Astrocyte of the spinal cord (primary cell): ENCODE data around the gene SGPL1.

Source experiments
- DNase-seq: peaks from one replicate; pipeline ENCODE4 v3.0.0; 2011; ENCODE audit warnings: low read depth, low spot score
- H3K4me3 ChIP-seq: 2 replicates; pipeline ENCODE4 v1.5.1; 2011; ENCODE audit warnings: low read depth, mild to moderate bottlenecking, low read length, moderate library complexity
- in situ Hi-C: cut with HindIII; loops from 2 replicates; pipeline ENCODE4 v1.10.0; 2017; ENCODE audit warnings: low sequenced_read_pairs
- TF ChIP-seq, protein P1 (sequence below): IDR thresholded peaks from 2 replicates; pipeline ENCODE4 v1.5.1; 2012; ENCODE audit warnings: low read depth, mild to moderate bottlenecking, low read length, inconsistent platforms

Gene SGPL1

DNA sequence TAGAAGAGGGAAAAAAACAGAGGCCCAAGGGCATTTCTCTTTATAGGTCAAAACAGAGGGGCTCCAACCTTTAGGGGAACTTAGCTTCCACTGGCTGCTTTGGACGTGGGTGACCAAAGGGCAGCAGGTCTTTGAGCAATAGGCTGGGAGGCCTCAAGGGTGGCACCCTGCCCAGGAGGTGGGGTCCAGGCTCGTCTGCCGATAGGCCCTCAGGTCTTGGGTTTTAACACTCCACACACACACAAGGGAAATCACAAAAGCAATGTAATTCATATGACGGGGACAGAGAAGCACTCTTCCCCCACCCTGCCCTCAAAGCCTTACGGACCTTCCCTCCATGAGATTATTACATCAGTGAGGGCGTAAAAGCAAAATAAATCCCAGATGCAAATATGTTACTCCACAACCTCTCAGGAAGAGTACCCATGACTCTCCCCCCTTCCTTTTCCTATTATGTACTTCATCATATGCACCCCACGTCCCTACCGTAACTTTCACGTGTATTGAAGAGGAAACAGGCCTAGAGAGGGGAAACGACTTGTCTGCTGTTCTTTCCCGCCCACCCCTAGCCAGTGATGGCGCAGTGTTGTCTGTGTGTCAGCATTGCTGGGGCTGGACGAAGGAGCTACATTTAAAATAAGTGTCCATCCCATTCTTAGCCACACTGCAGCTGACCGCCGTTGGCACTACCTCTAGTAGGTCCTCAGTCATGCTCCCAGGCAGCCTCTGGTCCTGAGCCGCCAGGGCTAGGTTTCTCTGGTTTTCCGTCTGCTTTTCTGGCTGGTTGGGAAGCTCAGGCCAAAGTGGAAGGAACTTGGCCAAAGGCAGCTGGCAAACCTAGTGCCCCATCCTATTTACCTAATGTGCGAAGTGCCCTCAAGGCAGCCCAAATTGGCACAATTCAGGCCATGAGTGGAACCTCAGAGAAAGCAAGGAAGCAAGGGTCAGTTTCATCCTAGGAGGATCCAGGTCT is 70.5 kb downstream of the SGPL1 start:
- in situ Hi-C loops, result no loop called here
- TF ChIP-seq, protein P1, sequence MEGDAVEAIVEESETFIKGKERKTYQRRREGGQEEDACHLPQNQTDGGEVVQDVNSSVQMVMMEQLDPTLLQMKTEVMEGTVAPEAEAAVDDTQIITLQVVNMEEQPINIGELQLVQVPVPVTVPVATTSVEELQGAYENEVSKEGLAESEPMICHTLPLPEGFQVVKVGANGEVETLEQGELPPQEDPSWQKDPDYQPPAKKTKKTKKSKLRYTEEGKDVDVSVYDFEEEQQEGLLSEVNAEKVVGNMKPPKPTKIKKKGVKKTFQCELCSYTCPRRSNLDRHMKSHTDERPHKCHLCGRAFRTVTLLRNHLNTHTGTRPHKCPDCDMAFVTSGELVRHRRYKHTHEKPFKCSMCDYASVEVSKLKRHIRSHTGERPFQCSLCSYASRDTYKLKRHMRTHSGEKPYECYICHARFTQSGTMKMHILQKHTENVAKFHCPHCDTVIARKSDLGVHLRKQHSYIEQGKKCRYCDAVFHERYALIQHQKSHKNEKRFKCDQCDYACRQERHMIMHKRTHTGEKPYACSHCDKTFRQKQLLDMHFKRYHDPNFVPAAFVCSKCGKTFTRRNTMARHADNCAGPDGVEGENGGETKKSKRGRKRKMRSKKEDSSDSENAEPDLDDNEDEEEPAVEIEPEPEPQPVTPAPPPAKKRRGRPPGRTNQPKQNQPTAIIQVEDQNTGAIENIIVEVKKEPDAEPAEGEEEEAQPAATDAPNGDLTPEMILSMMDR, result no peak
- H3K4me3 ChIP-seq, result no peak overlapping the region
- no peak for DNase-seq

DNA sequence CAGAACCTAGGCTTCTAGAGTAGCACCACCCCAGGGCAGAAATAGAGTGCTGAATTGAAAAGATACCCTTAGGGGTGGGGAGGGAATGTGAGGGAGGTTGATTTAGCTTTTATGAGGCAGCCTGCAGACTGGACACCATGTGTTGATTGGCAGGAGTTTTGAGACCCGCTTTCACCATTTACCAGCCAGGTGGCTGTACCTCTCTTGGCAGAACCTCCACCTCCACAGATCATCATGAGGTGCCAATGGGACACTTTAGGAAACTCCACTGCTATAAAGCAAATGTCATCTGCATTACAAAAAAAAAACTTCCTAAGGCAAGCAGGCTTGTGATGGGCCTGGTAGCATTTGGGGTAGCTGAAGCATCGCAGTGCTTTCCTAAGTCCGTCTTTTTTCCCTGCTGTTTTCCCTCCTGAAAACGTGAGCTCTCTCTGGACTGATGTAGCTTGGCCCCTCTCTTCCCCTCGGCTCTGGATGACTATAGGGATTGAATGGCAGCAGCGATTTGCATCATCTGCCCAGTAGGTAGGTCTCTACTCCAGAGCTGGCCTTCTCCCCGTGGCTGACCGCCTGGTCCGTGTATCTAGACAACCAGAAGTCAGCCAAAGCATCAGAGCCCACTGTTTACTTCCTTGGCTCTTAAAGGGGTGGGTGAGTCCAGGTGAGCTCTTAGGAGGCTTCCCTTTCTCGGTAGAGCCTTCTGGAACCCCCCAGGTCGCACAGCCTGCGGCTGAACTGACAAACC is 71.3 kb downstream of the SGPL1 start:
- H3K4me3 ChIP-seq, result peak overlapping the region; percentile 73
- in situ Hi-C loops, result no loop called here
- TF ChIP-seq, protein P1, result no peak
- DNase-seq, result no peak

DNA sequence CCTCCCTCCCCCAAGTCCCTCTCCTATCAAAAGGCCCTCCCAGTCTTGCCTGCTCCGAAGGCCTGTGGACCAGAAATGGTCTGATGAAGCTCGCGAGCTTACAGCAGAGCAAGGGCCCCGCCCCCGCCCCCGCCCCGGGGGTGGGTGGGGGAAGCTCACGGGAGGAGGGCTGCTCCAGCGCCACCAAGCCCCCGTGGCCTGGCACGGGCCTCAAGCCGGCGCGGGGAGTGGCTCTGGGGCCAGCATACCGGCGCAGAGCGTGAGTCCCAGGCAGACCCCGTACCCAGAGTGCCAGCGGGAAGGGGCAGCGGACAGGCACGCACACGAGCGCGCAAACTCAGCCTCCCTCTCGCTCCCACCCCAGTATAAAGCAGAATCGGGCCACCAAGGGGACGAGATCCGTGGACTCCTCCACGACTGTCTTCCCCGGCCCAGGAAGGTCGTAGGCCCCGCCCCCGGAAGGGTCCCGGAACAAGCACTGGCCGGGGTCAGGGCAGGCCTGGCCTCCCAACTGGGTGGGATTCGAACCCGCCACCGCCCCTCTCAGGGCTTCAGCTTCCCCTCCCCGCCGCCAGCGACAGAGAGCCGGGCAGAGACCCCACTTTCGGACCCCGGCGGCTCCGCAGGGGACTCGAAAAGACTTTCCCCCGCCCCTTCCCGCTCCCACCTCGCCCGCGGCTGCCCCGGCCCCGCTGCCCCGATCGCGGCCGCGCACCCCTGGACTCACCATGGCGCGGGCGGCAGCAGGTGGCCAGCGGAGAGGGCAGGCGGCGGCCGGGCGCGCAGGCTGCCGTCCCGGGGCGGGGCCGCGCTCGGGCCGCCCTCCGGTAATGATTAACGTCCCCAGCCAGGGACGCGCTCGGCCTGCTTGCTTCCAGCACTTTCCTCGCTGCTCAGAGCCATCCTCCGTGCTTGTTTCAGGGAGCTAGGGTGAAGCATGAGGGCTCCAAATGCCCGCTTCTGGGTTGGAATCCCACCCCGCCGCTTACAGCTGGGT is 72.4 kb downstream of the SGPL1 start, which contains the start of gene PCBD1:
Gene PCBD1 (minus strand): TSS at position 762 of the 997 bp plus-strand sequence. CDS start 32 bp downstream, at position 730.
- in situ Hi-C loops, result no loop called here
- peak within 1 kb of the TSS; percentile 73 for H3K4me3 ChIP-seq
- TF ChIP-seq, protein P1, result no peak

DNA sequence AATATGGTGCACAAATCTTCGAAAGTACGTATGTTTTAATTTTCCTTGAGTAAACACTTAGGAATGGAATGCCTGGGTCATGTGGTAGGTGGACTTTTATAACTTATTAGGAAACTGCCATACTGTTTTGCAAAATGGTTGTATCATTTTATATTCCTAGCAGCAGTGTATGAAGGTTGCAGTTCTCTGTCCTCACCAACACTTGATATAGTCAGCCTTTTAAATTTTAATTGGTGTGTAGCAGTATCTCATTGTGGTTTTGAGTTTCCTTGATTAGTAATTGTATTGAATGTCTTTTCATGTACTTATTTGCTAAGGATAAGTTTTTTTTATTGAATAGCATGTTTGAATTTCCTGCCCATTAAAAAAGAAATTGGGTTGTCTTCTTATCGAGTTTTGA is 73.5 kb downstream of the SGPL1 start:
- no peak for DNase-seq
- in situ Hi-C loops, result no loop called here
- H3K4me3 ChIP-seq, result no peak overlapping the region
- TF ChIP-seq, protein P1, result no peak

More for the DNA sequence above, 72.4 kb downstream of the SGPL1 start, which contains the start of gene PCBD1:
- DNase-seq, result peak; percentile 81

DNA sequence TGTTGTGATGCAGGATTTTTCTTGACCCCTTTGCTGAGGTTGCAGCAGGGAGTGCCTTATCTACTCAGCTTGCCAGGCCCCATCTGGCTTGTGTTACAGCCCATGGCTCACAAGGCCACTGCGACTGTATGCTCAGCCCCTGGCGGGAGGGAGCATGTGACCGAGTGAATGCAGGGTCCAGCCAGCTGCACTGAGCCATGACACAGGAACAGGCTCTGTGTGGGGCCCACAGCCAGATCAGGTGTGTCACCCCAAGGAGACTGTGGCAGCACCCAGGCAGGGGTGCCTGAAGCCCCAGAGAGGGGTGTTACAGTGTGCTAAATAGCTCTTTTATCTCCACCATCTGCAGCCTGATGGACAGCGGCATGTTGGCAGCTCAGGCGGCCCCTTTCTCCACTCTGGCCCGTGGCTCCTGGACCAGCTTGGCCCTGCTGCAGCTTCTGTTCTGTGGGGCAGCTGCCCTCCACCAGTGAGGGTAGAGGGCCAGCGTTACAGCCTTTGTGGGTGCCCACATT is 75.2 kb downstream of the SGPL1 start:
- no peak overlapping the region for H3K4me3 ChIP-seq
- TF ChIP-seq, protein P1, result no peak
- DNase-seq, result no peak
- in situ Hi-C loops, result no loop called here
